Measurements from ENCODE around the gene ITGAE.
"Not testable (repeated sequence)": the region's sequence is repeated elsewhere in the genome, so short reads cannot be mapped to it uniquely, and the experiment has no call there.

DNA sequence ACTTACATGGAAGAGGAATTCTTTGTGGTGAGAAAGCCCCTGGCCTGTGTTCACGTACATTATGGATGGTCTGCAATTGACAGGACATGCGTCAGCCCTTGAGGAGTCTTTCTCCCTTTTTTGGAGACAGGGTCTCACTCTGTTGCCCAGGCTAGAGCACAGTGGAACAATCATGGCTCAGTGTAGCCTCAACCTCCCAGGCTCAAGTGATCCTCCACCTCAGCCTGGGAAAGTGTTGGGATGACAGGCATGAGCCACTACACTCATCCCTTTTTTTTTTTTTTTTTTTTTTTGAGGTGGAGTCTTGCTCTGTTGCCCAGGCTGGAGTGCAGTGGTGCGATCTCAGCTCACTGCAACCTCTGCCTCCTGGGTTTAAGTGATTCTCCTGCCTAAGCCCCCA lies 72.9 kb downstream of the ITGAE start:
- TF ChIP-seq GLIS3 (CRISPR knock-in tag; IDR thresholded peaks at IDR 0.05); CSDC2 (CRISPR knock-in tag; IDR thresholded peaks at IDR 0.05); SNAI2 (CRISPR knock-in tag; IDR thresholded peaks at IDR 0.05); BACH2 (CRISPR knock-in tag; IDR thresholded peaks at IDR 0.05; ENCODE audit: borderline replicate concordance); ZNF565 (CRISPR knock-in tag; conservative IDR thresholded peaks at IDR 0.05; ENCODE audit: low read depth); ARNTL (CRISPR knock-in tag; IDR thresholded peaks at IDR 0.05; ENCODE audit: borderline replicate concordance, low read depth); PATZ1 (CRISPR knock-in tag; IDR thresholded peaks at IDR 0.05; ENCODE audit: borderline replicate concordance); TOX (CRISPR knock-in tag; IDR thresholded peaks at IDR 0.05; ENCODE audit: borderline replicate concordance); ZNF8 (CRISPR knock-in tag; IDR thresholded peaks at IDR 0.05): not testable (repeated sequence)
- TF ChIP-seq, protein P1, sequence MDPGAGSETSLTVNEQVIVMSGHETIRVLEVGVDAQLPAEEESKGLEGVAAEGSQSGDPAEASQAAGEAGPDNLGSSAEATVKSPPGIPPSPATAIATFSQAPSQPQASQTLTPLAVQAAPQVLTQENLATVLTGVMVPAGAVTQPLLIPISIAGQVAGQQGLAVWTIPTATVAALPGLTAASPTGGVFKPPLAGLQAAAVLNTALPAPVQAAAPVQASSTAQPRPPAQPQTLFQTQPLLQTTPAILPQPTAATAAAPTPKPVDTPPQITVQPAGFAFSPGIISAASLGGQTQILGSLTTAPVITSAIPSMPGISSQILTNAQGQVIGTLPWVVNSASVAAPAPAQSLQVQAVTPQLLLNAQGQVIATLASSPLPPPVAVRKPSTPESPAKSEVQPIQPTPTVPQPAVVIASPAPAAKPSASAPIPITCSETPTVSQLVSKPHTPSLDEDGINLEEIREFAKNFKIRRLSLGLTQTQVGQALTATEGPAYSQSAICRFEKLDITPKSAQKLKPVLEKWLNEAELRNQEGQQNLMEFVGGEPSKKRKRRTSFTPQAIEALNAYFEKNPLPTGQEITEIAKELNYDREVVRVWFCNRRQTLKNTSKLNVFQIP (CRISPR knock-in tag; IDR thresholded peaks at IDR 0.05; ENCODE audit: borderline replicate concordance, low read depth), result not testable (repeated sequence)
